HG03354 (cell line): Measurements from ENCODE around the gene GATAD2A.

Source experiments
- ATAC-seq: cut with Tn5 transposase; IDR thresholded peaks from one replicate; pipeline ENCODE4 v1.9.1; 2021; ENCODE audit warnings: mild to moderate bottlenecking; ENCODE audit not compliant: unreplicated experiment, poor library complexity, severe bottlenecking

Gene GATAD2A

DNA sequence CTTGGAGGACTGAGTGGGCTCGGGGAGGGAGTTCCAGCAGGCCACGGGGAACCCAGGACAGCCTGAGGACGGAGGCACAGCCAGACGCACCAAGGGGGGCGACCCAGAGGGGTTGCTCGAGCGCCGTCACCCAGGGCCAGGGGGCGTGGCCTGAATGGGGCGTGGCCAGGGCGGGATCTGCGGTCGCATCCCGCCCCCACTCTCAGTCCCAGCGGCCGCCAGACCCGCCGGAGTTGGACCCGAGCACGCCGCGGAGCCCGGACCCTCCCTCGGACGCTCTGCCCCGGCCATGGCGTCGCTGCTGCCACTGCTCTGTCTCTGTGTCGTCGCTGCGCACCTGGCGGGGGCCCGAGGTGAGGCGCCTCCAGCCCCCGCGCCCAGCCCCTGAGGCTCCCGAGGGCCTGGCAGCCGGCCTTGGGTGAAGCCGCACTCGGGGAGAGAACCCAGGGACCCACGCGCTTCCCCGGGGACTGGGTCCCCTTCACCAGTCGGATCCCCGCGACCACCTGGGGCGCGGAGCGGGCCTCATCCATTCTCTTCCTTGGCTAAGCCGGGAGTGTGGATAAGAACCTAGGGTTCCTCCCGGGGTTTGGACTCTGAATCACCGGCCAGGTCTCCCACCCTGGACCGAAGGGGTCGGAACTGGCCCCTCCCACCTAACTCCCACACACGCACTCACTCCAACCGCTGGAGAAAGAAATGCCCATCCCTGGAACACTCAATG, 132.7 kb downstream of the GATAD2A start, which contains the start of gene CILP2:
Gene CILP2 (plus strand): TSS at position 205 of the 724 bp plus-strand sequence. CDS start 85 bp downstream, at position 290.
- ATAC-seq, result no peak

GRCh38 chr19:19538785-19539166, 133.3 kb downstream of the GATAD2A start:
- no peak for ATAC-seq

- no peak for ATAC-seq
Observed at GRCh38 chr19:19539698-19540063, 134.2 kb downstream of the GATAD2A start.

DNA sequence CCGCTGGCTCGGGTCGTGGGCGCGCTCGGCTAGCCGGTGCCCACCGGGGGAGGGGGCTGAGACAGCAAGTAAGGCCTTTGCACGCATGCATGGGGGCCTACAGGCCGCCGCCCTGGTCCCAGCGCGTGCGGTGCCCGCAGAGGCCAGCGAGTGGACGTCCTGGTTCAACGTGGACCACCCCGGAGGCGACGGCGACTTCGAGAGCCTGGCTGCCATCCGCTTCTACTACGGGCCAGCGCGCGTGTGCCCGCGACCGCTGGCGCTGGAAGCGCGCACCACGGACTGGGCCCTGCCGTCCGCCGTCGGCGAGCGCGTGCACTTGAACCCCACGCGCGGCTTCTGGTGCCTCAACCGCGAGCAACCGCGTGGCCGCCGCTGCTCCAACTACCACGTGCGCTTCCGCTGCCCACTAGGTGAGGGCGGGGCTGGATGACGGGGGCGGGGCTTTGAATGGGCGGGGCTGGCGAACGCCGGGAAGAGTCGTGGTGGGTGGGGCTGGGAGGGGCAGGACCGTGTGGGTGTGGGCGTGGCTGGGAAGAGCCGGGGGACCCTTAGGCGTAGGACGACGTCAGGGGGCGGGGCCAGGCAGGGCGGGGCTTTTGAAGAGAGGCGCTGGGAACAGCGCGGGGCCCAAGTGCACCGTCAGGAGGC, 134.7 kb downstream of the GATAD2A start:
- ATAC-seq, result no peak

DNA sequence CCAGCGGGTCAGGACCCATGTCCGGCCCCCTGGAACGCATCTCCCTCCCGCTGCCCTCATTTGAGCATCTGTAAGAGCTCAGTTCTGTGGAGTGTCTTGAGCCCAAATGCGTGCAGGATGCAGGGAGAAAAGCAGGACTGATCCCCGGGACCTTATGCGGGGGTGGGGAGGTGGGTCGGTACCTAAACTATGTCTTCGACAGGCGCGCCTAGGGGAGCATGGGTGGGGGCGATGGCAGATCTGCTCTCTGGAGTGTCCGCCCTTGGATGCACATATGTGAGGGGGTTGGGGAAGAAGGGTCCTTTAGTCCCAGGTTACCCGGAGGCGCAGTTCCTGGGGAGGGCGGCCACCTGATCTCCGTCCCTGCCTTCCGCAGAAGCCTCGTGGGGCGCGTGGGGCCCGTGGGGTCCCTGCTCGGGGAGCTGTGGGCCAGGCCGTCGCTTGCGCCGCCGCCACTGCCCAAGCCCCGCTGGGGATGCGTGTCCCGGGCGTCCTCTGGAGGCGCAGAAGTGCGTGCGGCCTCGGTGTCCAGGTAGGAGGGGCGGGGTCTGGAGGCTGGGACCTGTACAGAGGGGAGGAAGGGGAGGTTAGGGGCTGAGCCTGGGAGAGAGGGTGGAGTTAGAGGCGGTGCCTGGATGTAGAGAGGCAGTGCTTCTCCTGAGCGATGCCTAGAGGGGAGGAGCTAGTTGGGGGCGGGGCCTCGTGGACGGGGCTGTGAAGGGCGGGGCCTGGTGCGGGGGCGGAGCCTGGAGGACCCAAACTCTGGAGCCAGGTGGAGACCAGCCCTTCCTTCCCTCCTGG, 135.4 kb downstream of the GATAD2A start:
- ATAC-seq, result peak; percentile 58

DNA sequence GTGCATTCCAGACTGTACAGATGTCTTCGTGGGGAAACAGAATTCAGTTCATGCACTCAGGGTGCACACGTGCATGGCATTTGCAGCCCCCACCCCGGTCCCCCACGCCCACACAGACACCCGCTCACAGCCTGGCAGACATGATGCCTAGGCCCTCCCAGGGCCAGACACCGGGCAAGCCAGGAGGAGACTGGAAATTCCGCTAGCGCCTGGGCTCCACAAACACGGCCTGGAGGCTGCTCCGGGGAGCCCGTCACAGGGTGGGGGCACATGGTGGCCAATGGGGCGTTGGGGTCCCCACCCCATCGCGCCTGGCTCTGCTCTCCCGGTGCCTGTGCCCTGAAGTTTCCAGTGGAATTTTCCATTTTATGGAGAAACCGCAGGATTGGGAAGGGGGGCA, 136.1 kb downstream of the GATAD2A start:
- ATAC-seq, result no peak

- no peak for ATAC-seq
Observed at GRCh38 chr19:19542507-19542906, 137.0 kb downstream of the GATAD2A start.

DNA sequence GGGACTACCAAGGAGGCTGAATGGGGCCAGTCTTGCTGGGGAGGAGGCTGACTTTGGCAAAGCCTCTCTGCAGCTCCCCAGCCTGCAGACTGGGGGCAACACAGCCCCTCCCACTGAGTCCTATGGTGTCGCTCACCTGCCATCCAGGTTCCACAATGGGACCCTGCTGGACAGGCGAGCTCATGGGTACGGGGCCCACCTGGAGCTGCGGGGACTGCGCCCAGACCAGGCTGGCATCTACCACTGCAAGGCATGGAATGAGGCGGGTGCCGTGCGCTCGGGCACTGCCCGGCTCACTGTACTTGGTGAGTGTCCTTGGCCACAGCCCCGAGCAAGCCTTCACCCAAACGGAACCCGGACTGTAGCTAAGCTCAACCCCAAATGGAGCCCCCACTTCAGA, 137.6 kb downstream of the GATAD2A start:
- ATAC-seq, result no peak

GRCh38 chr19:19543640-19544039, 138.2 kb downstream of the GATAD2A start:
- ATAC-seq, result no peak

DNA sequence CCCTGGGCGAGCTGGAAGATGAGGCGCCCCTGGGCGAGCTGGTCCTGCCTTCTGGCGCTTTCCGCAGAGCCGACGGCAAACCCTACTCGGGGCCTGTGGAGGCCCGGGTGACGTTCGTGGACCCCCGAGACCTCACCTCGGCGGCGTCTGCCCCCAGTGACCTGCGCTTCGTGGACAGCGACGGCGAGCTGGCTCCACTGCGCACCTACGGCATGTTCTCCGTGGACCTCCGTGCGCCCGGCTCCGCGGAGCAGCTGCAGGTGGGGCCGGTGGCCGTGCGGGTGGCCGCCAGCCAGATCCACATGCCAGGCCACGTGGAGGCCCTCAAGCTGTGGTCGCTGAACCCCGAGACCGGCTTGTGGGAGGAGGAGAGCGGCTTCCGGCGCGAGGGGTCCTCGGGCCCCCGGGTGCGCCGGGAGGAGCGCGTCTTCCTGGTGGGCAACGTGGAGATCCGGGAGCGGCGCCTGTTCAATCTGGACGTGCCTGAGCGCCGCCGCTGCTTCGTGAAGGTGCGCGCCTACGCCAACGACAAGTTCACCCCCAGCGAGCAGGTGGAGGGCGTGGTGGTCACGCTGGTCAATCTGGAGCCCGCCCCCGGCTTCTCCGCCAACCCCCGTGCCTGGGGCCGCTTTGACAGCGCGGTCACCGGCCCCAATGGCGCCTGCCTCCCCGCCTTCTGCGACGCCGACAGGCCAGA, 138.9 kb downstream of the GATAD2A start:
- ATAC-seq, result no peak

GRCh38 chr19:19544954-19545591, 139.6 kb downstream of the GATAD2A start:
- no peak for ATAC-seq

- ATAC-seq, result no peak
Observed at GRCh38 chr19:19545707-19546106, 140.2 kb downstream of the GATAD2A start.

GRCh38 chr19:19546751-19547162, 141.3 kb downstream of the GATAD2A start:
- ATAC-seq, result no peak

- no peak for ATAC-seq
Observed at GRCh38 chr19:19547674-19548336, 142.3 kb downstream of the GATAD2A start.

DNA sequence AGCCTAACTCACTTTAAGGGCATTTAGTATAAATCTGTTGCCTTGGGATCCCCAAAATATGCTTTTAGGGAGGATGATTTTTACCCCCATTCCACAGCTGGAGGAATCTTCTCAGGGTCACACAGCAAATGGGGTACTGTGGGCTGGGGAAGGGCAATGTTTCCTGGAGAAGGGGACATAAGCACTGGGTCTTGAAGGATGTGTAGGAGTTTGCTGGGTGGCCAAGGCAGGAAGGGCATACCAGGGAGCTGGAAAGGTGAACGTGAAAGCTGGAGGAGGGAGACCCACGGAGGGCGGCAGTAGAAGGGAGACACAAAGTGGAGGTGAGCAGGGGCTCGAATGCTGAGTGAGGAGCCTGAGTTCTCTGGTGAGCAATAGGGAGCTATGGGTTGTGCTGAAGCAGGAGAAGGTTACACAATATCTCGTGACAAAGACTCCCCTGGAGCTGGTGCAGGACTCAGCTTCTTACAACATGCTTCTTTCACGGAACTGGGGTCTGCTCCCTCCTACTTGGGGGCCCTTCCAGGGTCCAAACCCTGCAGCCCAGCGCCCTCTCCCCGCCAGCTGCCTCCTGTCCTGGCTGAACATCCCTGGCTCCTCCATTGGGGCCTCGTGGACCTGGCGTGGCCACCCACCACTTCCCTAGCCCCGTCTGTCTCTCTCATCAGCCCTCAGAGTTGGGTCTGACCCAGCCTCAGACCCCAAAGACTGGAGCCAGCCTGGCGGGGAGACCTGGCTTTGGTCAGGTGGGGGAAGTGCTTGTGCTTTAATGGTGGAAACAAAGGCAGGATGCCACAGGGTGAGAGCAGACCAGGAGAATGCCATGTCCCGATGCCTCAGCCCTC, 143.7 kb downstream of the GATAD2A start:
- no peak for ATAC-seq

DNA sequence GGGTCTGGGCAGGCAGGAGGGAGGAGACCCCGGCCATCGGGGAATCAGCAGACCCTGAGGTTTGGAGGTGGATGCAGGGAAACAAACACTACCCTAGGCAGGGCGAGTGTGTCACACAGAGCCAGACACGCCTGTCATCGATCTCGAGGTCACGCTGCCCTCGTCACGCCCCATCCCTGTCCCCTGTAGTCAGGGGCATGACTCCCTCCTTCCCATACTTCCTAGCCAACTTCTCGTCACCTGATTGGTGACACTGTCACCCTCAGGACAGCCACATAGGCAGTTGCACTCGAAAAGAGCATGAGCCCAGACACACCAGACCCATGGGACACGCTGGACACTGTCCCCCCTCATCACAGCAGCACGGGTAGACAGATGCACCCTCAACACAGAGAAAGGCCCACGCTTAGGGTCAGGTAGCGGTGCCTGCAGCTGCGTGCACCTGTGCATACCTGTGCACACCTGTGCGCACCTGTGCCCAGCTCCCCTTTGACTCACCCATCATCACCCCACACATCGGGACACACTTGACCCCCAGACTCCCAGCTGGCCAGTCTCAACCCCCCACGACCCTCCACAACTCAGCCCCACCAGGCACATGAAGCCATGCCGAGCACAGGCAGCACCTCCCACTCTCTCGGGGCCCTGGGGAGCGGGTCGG, 144.5 kb downstream of the GATAD2A start:
- ATAC-seq, result no peak

DNA sequence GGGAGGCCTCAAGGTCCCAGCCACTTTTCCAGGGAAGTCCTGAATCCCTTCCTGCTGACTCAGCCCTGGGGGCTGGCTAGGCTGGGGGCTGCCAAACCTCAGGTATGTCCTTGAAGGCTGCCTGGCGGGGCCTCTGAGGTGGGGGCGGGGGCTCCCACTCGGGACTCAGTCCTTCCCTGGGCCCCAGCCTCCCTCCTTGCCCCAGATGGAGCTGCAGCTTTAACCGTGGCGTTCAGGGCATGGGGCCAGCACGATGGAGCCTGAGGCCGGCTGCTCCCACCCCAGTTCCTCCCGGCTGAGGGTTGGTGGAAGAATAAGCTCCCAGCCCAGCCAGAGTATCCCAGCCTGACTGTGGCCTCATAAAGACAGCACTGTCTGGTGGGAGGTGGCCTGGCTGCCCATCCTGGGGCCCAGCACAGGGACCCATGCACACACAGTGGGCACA, 145.0 kb downstream of the GATAD2A start:
- no peak for ATAC-seq
